GM23338 (cell line): ENCODE results near the gene TOM1. TPM values are rescaled to one million over a fixed set of nuclear protein-coding genes. Genes with fewer than 3 reads are reported as not detected.

ENCODE experiments used
- ATAC-seq: fragments of 200-7000 bp; cut with Tn5 transposase; 3 replicates; pipeline ENCODE4 v1.9.1; 2020
- DNase-seq: peaks from one replicate; pipeline ENCODE4 v3.0.0-alpha.2; 2015; ENCODE audit warnings: low spot score
- H2AFZ ChIP-seq: fragments of 200-600 bp; sonication (generic); 2 replicates; pipeline ENCODE4 v1.8.0; 2016; ENCODE audit warnings: antibody characterized with exemption, mild to moderate bottlenecking, moderate library complexity
- H3F3A ChIP-seq: fragments of 200-600 bp; sonication (generic); replicated peaks from 2 replicates; pipeline ENCODE4 v1.8.0; 2017; ENCODE audit warnings: antibody characterized with exemption, mixed run types, low read depth
- H3K27ac ChIP-seq: fragments of 200-600 bp; sonication (generic); 2 replicates; pipeline ENCODE4 v1.6.1; 2016; ENCODE audit warnings: low read depth
- H3K27me3 ChIP-seq: fragments of 200-600 bp; sonication (generic); 2 replicates; pipeline ENCODE4 v1.8.0; 2016; ENCODE audit warnings: mild to moderate bottlenecking, mixed run types, moderate library complexity; ENCODE audit not compliant: insufficient read depth
- H3K36me3 ChIP-seq: fragments of 200-600 bp; sonication (generic); 2 replicates; pipeline ENCODE4 v1.8.0; 2016; ENCODE audit warnings: mild to moderate bottlenecking; ENCODE audit not compliant: insufficient read depth
- H3K4me1 ChIP-seq: fragments of 200-600 bp; sonication (generic); 2 replicates; pipeline ENCODE4 v1.8.0; 2016; ENCODE audit warnings: mild to moderate bottlenecking, moderate library complexity; ENCODE audit not compliant: insufficient read depth
- H3K4me2 ChIP-seq: fragments of 200-600 bp; sonication (generic); 2 replicates; pipeline ENCODE4 v1.7.1; 2017; ENCODE audit warnings: mixed run types
- H3K4me3 ChIP-seq: fragments of 200-600 bp; sonication (generic); 2 replicates; pipeline ENCODE4 v1.6.1; 2016; ENCODE audit warnings: mixed run types
- H3K79me2 ChIP-seq: fragments of 200-600 bp; sonication (generic); replicated peaks from 2 replicates; pipeline ENCODE4 v1.8.0; 2017; ENCODE audit warnings: mild to moderate bottlenecking; ENCODE audit not compliant: insufficient read depth
- H3K9me2 ChIP-seq: fragments of 200-600 bp; sonication (generic); 2 replicates; pipeline ENCODE4 v1.8.0; 2017; ENCODE audit not compliant: insufficient read depth
- H4K20me1 ChIP-seq: fragments of 200-600 bp; sonication (generic); replicated peaks from 2 replicates; pipeline ENCODE4 v1.8.0; 2017; ENCODE audit warnings: mild to moderate bottlenecking; ENCODE audit not compliant: insufficient read depth
- H3K27ac Mint-ChIP-seq: 2 replicates; pipeline ENCODE4 v1.8.0; 2020; ENCODE audit warnings: inconsistent platforms, mild to moderate bottlenecking, moderate library complexity, mixed read lengths
- H3K27me3 Mint-ChIP-seq: 3 replicates; pipeline ENCODE4 v1.8.0; 2022; ENCODE audit warnings: low read depth, mild to moderate bottlenecking, moderate library complexity, mixed read lengths, inconsistent platforms; ENCODE audit not compliant: insufficient read depth, poor library complexity
- H3K36me3 Mint-ChIP-seq: 3 replicates; pipeline ENCODE4 v1.8.0; 2021; ENCODE audit warnings: low read depth, mild to moderate bottlenecking, inconsistent platforms, moderate library complexity, mixed read lengths
- H3K4me1 Mint-ChIP-seq: 3 replicates; pipeline ENCODE4 v1.8.0; 2020; ENCODE audit warnings: mild to moderate bottlenecking, inconsistent platforms, mixed read lengths
- H3K4me3 Mint-ChIP-seq: 3 replicates; pipeline ENCODE4 v1.8.0; 2021; ENCODE audit warnings: moderate library complexity, mild to moderate bottlenecking, inconsistent platforms, mixed read lengths
- H3K9me3 Mint-ChIP-seq: 3 replicates; pipeline ENCODE4 v1.8.0; 2020; ENCODE audit warnings: moderate library complexity, mild to moderate bottlenecking, inconsistent platforms, mixed read lengths
- CREB1 ChIP-seq: fragments of 250-450 bp; sonication (Bioruptor Pico); IDR thresholded peaks from 2 replicates; pipeline ENCODE4 v1.5.0; 2020; ENCODE audit warnings: low read depth, mild to moderate bottlenecking, moderate library complexity
- CTCF ChIP-seq, 2 experiments: fragments of 200-600 bp in 1 of 2; sonication (generic) in 1 of 2; conservative IDR thresholded peaks; 2 replicates each; pipeline versions ENCODE4 v1.5.1 to v1.6.1; 2016 to 2017; ENCODE audit warnings: antibody characterized with exemption in 2 of 2, low read depth in 2 of 2, mild to moderate bottlenecking in 2 of 2, moderate library complexity in 1 of 2
- ETS1 ChIP-seq: IDR thresholded peaks from 2 replicates; pipeline ENCODE4 v1.6.1; 2016; ENCODE audit warnings: antibody characterized with exemption
- EZH2 ChIP-seq: fragments of 200-600 bp; sonication (generic); IDR thresholded peaks from one replicate; pipeline ENCODE4 v1.8.0; 2017; ENCODE audit warnings: antibody characterized with exemption, mild to moderate bottlenecking, low read depth; ENCODE audit not compliant: unreplicated experiment
- EZH2phosphoT487 ChIP-seq: fragments of 200-600 bp; sonication (generic); IDR thresholded peaks from one replicate; pipeline ENCODE4 v1.8.1; 2018; ENCODE audit warnings: antibody characterized with exemption; ENCODE audit not compliant: unreplicated experiment
- NANOG ChIP-seq: IDR thresholded peaks from 2 replicates; pipeline ENCODE4 v1.6.1; 2016; ENCODE audit warnings: antibody characterized with exemption, borderline replicate concordance
- POLR2AphosphoS5 ChIP-seq: IDR thresholded peaks from 2 replicates; pipeline ENCODE4 v1.6.1; 2016; ENCODE audit warnings: antibody characterized with exemption, low read depth
- STAT1 ChIP-seq: IDR thresholded peaks from one replicate; pipeline ENCODE4 v1.6.1; 2016; ENCODE audit warnings: antibody characterized with exemption; ENCODE audit not compliant: unreplicated experiment
- ZNF114 ChIP-seq: fragments of 250-450 bp; sonication (Bioruptor Pico); IDR thresholded peaks from 2 replicates; pipeline ENCODE4 v1.5.0; 2020; ENCODE audit warnings: mild to moderate bottlenecking, moderate library complexity
- ZNF462 ChIP-seq: fragments of 250-450 bp; sonication (Bioruptor Pico); IDR thresholded peaks from 2 replicates; pipeline ENCODE4 v1.5.0; 2020; ENCODE audit warnings: mild to moderate bottlenecking, moderate library complexity
- polyA plus RNA-seq: library from polyadenylated mRNA; unstranded; fragments of >200 nt; fragmentation: Nextera tagmentation; extraction: Ambion mirVana; gene quantifications from 2 replicates; pipeline ENCODE4 v1.2.1, GENCODE V29; 2016
- total RNA-seq: library from RNA; depleted of rRNA; stranded (reverse); fragments of >200 nt; shearing (Covaris generic); gene quantifications from 2 replicates; pipeline ENCODE4 v1.2.3, GENCODE V29; 2014

Gene TOM1
- total and polyA plus RNA-seq, 2 experiments from 2014 or later: 10.9 to 17.8 TPM

- TF ChIP-seq ETS1: no peak
- no peak for TF ChIP-seq EZH2
- TF ChIP-seq EZH2phosphoT487: no peak
Measured at GRCh38 chr22:35332278-35332677, 32.6 kb downstream of the TOM1 start (continued).

GRCh38 chr22:35333220-35333619 lies 33.5 kb downstream of the TOM1 start:
- H3K4me3 ChIP-seq: no peak overlapping the region

GRCh38 chr22:35334004-35334403 lies 34.3 kb downstream of the TOM1 start:
- H3K36me3 Mint-ChIP-seq: peaks cover 14% of the 10 kb centered on the region; the same call in 2 of the 3 replicates
- Histone ChIP-seq H3K36me3 (no peaks in the 10 kb centered on the region), H3K27me3 (no peaks in the 10 kb centered on the region), H3K4me1 (no peaks in the 10 kb centered on the region), H3K9me2 (no peaks in the 10 kb centered on the region), H3K27ac (no peak overlapping the region), H4K20me1 (no peaks in the 10 kb centered on the region), H3K4me3 (no peak overlapping the region), H3K79me2 (no peaks in the 10 kb centered on the region), H3K4me2 (no peak overlapping the region), H2AFZ (no peak overlapping the region), H3F3A (no peaks in the 10 kb centered on the region)
- DNase-seq (no peak), ATAC-seq (no peak)
- no peak overlapping the region for H3K4me3 Mint-ChIP-seq
- peaks cover 5% of the 10 kb centered on the region; the same call in 2 of the 3 replicates for H3K4me1 Mint-ChIP-seq
- H3K27me3 Mint-ChIP-seq: peaks cover 13% of the 10 kb centered on the region
- H3K27ac Mint-ChIP-seq: 0 out of 2 replicates have a peak overlapping the region, but pooled peaks have one; percentile 4
- no peaks in the 10 kb centered on the region for H3K9me3 Mint-ChIP-seq
- TF ChIP-seq CREB1 (CRISPR knock-in tag) (no peak), CTCF (conservative IDR thresholded peaks at IDR 0.05; ENCODE audit: low read depth in 2 of 2) (no peak), NANOG (no peak), ZNF114 (CRISPR knock-in tag) (no peak), EZH2phosphoT487 (no peak), EZH2 (no peak), ZNF462 (CRISPR knock-in tag) (no peak), POLR2AphosphoS5 (no peak), STAT1 (no peak)

More at GRCh38 chr22:35333220-35333619, 33.5 kb downstream of the TOM1 start:
- no peak overlapping the region for H3K27ac ChIP-seq
- H3K4me1 ChIP-seq: no peaks in the 10 kb centered on the region
- no peaks in the 10 kb centered on the region for H3K9me3 Mint-ChIP-seq
- no peaks in the 10 kb centered on the region for H4K20me1 ChIP-seq
- TF ChIP-seq STAT1 (no peak), EZH2phosphoT487 (no peak), POLR2AphosphoS5 (no peak), CREB1 (CRISPR knock-in tag) (no peak)
- H3K9me2 ChIP-seq: no peaks in the 10 kb centered on the region
- DNase-seq: no peak
- H3F3A ChIP-seq: no peaks in the 10 kb centered on the region
- no peak overlapping the region for H3K4me2 ChIP-seq
- H3K27me3 Mint-ChIP-seq: peaks cover 11% of the 10 kb centered on the region
- no peak for ATAC-seq
- H2AFZ ChIP-seq: no peak overlapping the region
- H3K36me3 ChIP-seq: no peaks in the 10 kb centered on the region
- H3K79me2 ChIP-seq: no peaks in the 10 kb centered on the region
- peaks cover 14% of the 10 kb centered on the region; the same call in 2 of the 3 replicates for H3K36me3 Mint-ChIP-seq
- no peak overlapping the region for H3K27ac Mint-ChIP-seq
- no peak overlapping the region for H3K4me3 Mint-ChIP-seq
- peaks cover 5% of the 10 kb centered on the region; the same call in 2 of the 3 replicates for H3K4me1 Mint-ChIP-seq
- no peaks in the 10 kb centered on the region for H3K27me3 ChIP-seq
